ENCODE measurements around the gene WWP2.

DNA sequence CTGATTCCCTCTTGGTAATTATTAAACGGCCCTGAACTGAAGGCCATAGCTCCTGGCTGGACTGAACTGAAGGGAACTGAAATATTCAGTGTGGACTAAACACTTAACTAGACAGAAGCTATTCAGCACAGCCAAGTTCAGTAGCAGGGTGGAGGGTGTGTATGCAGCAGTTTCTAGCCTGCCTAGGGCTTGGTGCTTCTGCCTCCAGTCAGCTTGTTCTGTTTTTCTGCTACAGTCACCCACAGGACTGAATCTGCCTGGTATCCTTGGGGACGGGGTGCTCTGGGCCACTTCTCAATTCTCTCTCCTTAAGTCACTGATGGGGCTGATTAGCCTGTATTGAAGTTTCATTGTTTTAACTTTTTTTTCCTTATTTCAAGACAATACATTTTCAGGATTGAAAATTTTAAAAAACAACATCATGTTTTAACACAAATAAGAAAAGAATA, 77.1 kb downstream of the WWP2 start:
- TF ChIP-seq POLR2A (IDR thresholded peaks at IDR 0.05; ENCODE audit: low read depth) = no peak
- TF ChIP-seq, protein P1, sequence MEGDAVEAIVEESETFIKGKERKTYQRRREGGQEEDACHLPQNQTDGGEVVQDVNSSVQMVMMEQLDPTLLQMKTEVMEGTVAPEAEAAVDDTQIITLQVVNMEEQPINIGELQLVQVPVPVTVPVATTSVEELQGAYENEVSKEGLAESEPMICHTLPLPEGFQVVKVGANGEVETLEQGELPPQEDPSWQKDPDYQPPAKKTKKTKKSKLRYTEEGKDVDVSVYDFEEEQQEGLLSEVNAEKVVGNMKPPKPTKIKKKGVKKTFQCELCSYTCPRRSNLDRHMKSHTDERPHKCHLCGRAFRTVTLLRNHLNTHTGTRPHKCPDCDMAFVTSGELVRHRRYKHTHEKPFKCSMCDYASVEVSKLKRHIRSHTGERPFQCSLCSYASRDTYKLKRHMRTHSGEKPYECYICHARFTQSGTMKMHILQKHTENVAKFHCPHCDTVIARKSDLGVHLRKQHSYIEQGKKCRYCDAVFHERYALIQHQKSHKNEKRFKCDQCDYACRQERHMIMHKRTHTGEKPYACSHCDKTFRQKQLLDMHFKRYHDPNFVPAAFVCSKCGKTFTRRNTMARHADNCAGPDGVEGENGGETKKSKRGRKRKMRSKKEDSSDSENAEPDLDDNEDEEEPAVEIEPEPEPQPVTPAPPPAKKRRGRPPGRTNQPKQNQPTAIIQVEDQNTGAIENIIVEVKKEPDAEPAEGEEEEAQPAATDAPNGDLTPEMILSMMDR (IDR thresholded peaks at IDR 0.05) = no peak
